Sigmoid colon (tissue), 7 donors: Measurements from ENCODE around the gene TOP2B. TPM values are rescaled to one million over a fixed set of nuclear protein-coding genes. Genes with fewer than 3 reads are reported as not detected.

ENCODE experiments used
- DNase-seq: peaks from one replicate; pipeline ENCODE4 v3.0.0-alpha.2; 2019
- H3K27ac ChIP-seq, 4 donors: fragments of 200-600 bp; sonication (generic); one replicate each; pipeline ENCODE4 v1.5.1; 2016 to 2019; ENCODE audit warnings: mild to moderate bottlenecking in 1 of 4
- H3K27me3 ChIP-seq, 3 donors: fragments of 200-600 bp; sonication (generic); one replicate each; pipeline ENCODE4 v1.5.1; 2019; ENCODE audit warnings: mild to moderate bottlenecking in 1 of 3
- H3K36me3 ChIP-seq, 4 donors: fragments of 200-600 bp; sonication (generic); one replicate each; pipeline ENCODE4 v1.5.1; 2016 to 2019
- H3K4me1 ChIP-seq, 4 donors: fragments of 200-600 bp; sonication (generic); one replicate each; pipeline ENCODE4 v1.5.1; 2017 to 2019
- H3K4me3 ChIP-seq, 4 donors: fragments of 200-600 bp; sonication (generic); one replicate each; pipeline ENCODE4 v1.5.1; 2017 to 2019; ENCODE audit warnings: mild to moderate bottlenecking in 2 of 4, moderate library complexity in 1 of 4
- H3K9me3 ChIP-seq, 4 donors: fragments of 200-600 bp in 3 of 4; sonication (generic) in 3 of 4; one replicate each; pipeline versions ENCODE4 v1.5.1 to v1.6.1; 2013 to 2019
- EP300 ChIP-seq, 4 donors: sonication (generic); formaldehyde crosslinking; IDR thresholded peaks; one replicate each; pipeline ENCODE4 v1.6.1; 2017; ENCODE audit warnings: antibody characterized with exemption in 4 of 4
- POLR2A ChIP-seq, 2 donors: fragments of 450-650 bp; IDR thresholded peaks; one replicate each; pipeline ENCODE4 v1.6.1; 2016; ENCODE audit warnings: antibody characterized with exemption in 2 of 2, mild to moderate bottlenecking in 2 of 2, moderate library complexity in 2 of 2
- POLR2AphosphoS5 ChIP-seq, 4 donors: sonication (generic); formaldehyde crosslinking; IDR thresholded peaks; one replicate each; pipeline ENCODE4 v1.6.1; 2017; ENCODE audit warnings: antibody characterized with exemption in 4 of 4
- WGBS, 2 donors: extraction: QIAGEN DNeasy Blood & Tissue Kit; methylation state at CpG; one replicate each; pipeline ENCODE4 v1.1.7; 2013; 5-methylcytosine and 5-hydroxymethylcytosine counted together
- intact Hi-C: fragments of 100-400 bp; cut with DNase I; formaldehyde crosslinking; loops from one replicate; pipeline ENCODE4 v1.15.1; 2023
- polyA plus RNA-seq, 3 donors: library from polyadenylated mRNA; stranded (reverse); fragments of 200-250 nt; gene quantifications; one replicate each; pipeline ENCODE4 v1.2.3, GENCODE V29; 2013
- total RNA-seq, 4 donors: library from RNA; depleted of rRNA; stranded (reverse); fragments of >200 nt; gene quantifications; one replicate each; pipeline ENCODE4 v1.1.0, GENCODE V29; 2016
- TF ChIP-seq, protein P1 (sequence below), 4 experiments: fragments of 450-650 bp in 3 of 4; fragments of 200-600 bp in 1 of 4; IDR thresholded peaks; one replicate each; pipeline ENCODE4 v1.5.1; 2016 to 2019; ENCODE audit warnings: antibody characterized with exemption in 4 of 4, mild to moderate bottlenecking in 3 of 4, moderate library complexity in 2 of 4
- donor health status: healthy with polysubstance abuse.
- donor health status: Bipolar disorder and iron deficiency.
- donor health status: healthy.

The TOP2B gene
- total and polyA plus RNA-seq, 7 donors: 28.2 to 122 (median 89.5) TPM

DNA sequence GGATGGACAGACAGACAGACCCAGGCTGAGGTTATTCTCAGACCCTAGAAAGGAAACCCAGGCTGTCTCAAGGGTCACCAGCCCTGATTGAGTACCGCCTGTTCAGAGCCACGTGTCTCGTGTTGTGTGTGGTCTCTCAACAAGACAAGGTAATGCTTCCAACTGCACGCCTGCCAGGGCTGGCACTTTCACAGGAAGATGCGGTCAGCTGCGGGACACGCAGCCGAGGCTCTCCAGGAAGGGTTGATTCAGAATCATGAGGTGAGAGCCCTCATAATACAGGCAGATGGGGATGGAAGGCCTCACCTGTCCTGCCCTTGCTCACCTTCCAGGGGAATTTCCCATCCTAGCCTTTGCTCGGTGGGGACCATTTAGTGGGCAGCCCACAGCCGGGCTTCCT is 81.4 kb downstream of the TOP2B start:
- TF ChIP-seq, protein P1, sequence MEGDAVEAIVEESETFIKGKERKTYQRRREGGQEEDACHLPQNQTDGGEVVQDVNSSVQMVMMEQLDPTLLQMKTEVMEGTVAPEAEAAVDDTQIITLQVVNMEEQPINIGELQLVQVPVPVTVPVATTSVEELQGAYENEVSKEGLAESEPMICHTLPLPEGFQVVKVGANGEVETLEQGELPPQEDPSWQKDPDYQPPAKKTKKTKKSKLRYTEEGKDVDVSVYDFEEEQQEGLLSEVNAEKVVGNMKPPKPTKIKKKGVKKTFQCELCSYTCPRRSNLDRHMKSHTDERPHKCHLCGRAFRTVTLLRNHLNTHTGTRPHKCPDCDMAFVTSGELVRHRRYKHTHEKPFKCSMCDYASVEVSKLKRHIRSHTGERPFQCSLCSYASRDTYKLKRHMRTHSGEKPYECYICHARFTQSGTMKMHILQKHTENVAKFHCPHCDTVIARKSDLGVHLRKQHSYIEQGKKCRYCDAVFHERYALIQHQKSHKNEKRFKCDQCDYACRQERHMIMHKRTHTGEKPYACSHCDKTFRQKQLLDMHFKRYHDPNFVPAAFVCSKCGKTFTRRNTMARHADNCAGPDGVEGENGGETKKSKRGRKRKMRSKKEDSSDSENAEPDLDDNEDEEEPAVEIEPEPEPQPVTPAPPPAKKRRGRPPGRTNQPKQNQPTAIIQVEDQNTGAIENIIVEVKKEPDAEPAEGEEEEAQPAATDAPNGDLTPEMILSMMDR (IDR thresholded peaks at IDR 0.05): no peak
- TF ChIP-seq POLR2AphosphoS5 (IDR thresholded peaks at IDR 0.05) (no peak), EP300 (IDR thresholded peaks at IDR 0.05) (no peak), POLR2A (IDR thresholded peaks at IDR 0.05) (no peak)
- DNase-seq: no peak
- Histone ChIP-seq H3K36me3 (peaks cover 0 to 25% (median 4%) of the 10 kb centered on the region in 4 donors), H3K9me3 (no peaks in the 10 kb centered on the region), H3K27me3 (no peaks in the 10 kb centered on the region), H3K4me1 (no peaks in the 10 kb centered on the region), H3K4me3 (no peak overlapping the region), H3K27ac (no peak overlapping the region)
- intact Hi-C loops: no loop called here
- 93 to 94% methylated on average over 10 of the region's 10 CpGs for WGBS, 2 donors

DNA sequence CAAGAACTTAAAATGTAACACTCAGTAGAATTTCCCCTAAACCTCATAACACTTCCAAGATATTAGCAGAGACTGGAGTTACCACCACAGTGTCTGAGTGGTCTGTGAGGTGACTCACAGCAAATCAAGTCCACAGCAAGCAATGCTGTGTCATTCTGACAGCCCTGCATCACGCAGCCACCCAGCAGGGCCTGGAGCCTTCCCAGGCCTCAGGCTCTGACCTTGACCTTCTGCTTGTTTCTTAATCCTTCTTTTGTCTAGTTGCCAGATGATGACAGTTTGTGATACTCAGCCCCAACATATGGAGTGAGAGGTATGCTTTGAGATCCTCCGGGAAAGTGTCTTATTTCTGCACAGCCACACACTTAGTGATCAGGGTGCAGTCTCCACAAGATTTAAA is 82.5 kb downstream of the TOP2B start:
- Histone ChIP-seq H3K4me1 (no peaks in the 10 kb centered on the region), H3K27me3 (no peaks in the 10 kb centered on the region), H3K9me3 (no peaks in the 10 kb centered on the region), H3K4me3 (no peak overlapping the region), H3K36me3 (peaks cover 0 to 25% (median 4%) of the 10 kb centered on the region in 4 donors), H3K27ac (no peak overlapping the region)
- intact Hi-C loops: no loop called here
- WGBS, 2 donors: 94 to 98% methylated on average over 2 of the region's 2 CpGs
- TF ChIP-seq POLR2AphosphoS5 (IDR thresholded peaks at IDR 0.05) (no peak), EP300 (IDR thresholded peaks at IDR 0.05) (no peak), POLR2A (IDR thresholded peaks at IDR 0.05) (no peak)
- TF ChIP-seq, protein P1 (IDR thresholded peaks at IDR 0.05): no peak
- no peak for DNase-seq

DNA sequence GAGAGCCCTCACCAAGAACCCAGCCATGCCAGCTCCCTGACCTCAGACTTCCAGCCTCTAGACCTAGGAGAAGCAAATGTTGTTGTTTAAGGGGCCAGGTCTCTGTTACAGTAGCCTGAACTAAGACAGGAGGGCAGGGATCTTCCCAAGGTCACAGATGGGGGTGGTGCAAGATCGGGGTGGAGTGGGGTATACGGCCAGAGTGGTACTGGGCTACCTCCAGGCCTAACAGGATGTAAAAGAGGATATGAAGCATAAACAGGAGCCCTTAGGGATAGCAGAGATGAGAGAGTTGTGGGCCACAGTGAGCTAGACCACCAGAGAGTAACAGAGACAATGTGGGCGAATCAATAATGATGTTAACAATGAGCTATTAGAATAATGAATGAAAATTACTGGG is 82.9 kb downstream of the TOP2B start:
- no peak overlapping the region for H3K27ac ChIP-seq
- DNase-seq: no peak
- intact Hi-C loops: no loop called here

DNA sequence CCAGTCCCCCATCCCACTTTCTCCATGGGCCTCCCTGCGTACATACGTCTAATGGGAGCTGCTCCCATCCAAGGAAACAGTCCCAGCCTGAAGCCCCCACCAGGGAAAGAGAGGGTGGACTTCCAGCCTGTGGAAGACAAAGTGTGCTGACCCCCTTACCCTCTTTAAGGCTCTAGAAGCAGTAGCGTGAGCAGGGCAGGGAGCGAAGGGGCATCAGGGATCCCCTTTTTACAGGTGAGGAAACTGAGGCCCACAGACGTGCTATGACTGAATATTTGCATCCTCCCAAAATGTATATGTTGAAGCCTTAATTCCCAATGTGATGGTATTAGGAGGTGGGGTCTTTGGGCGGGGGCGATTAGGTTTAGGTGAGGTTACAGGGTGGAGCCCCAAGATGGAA is 83.4 kb downstream of the TOP2B start:
- Histone ChIP-seq H3K4me1 (no peaks in the 10 kb centered on the region), H3K9me3 (no peaks in the 10 kb centered on the region), H3K27me3 (no peaks in the 10 kb centered on the region), H3K27ac (no peak overlapping the region), H3K4me3 (no peak overlapping the region), H3K36me3 (peaks cover 0 to 25% (median 4%) of the 10 kb centered on the region in 4 donors)
- 95 to 97% methylated on average over 7 of the region's 7 CpGs for WGBS, 2 donors
- intact Hi-C loops: no loop called here
- no peak for DNase-seq
- TF ChIP-seq EP300 (IDR thresholded peaks at IDR 0.05) (no peak), POLR2A (IDR thresholded peaks at IDR 0.05) (no peak), POLR2AphosphoS5 (IDR thresholded peaks at IDR 0.05) (no peak)
- TF ChIP-seq, protein P1 (IDR thresholded peaks at IDR 0.05): no peak

More for the DNA sequence above, 82.9 kb downstream of the TOP2B start:
- WGBS, 2 donors: 94 to 95% methylated on average over 3 of the region's 3 CpGs
- Histone ChIP-seq H3K9me3 (no peaks in the 10 kb centered on the region), H3K4me1 (no peaks in the 10 kb centered on the region), H3K27me3 (no peaks in the 10 kb centered on the region), H3K4me3 (no peak overlapping the region), H3K36me3 (peaks cover 0 to 25% (median 4%) of the 10 kb centered on the region in 4 donors)
- TF ChIP-seq POLR2AphosphoS5 (IDR thresholded peaks at IDR 0.05): no peak
- no peak for TF ChIP-seq POLR2A (IDR thresholded peaks at IDR 0.05)
- no peak for TF ChIP-seq EP300 (IDR thresholded peaks at IDR 0.05)
- TF ChIP-seq, protein P1 (IDR thresholded peaks at IDR 0.05): no peak

DNA sequence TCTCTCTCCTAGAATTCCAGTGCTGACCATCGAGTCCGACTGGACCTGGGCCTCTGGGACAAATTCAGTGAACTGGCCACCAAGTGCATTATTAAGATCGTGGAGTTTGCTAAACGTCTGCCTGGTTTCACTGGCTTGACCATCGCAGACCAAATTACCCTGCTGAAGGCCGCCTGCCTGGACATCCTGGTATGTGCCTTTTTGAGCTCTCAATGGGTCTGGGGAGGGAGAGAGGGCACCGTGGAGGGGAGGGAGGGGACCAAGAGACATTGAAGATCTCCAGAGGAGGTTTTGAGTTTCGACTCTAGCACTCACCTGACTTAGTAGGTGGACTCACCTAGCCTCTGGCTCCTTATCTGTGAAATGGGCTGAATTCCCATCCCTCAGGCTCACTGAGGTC is 84.2 kb downstream of the TOP2B start:
- H3K27ac ChIP-seq: no peak overlapping the region
- WGBS, 2 donors: 82 to 89% methylated on average over 8 of the region's 8 CpGs
- H3K36me3 ChIP-seq: peaks cover 0 to 27% (median 4%) of the 10 kb centered on the region in 4 donors
- TF ChIP-seq, protein P1 (IDR thresholded peaks at IDR 0.05): no peak
- no peak for TF ChIP-seq POLR2AphosphoS5 (IDR thresholded peaks at IDR 0.05)
- TF ChIP-seq EP300 (IDR thresholded peaks at IDR 0.05): no peak
- no peak for TF ChIP-seq POLR2A (IDR thresholded peaks at IDR 0.05)
- H3K4me1 ChIP-seq: no peaks in the 10 kb centered on the region
- H3K9me3 ChIP-seq: no peaks in the 10 kb centered on the region
- no peak for DNase-seq
- no peak overlapping the region for H3K4me3 ChIP-seq
- intact Hi-C loops: no loop called here
- H3K27me3 ChIP-seq: no peaks in the 10 kb centered on the region
